Neutrophil (primary cell): ENCODE measurements around the gene RHAG.

ENCODE experiments used
- H3K27ac ChIP-seq: fragments of 200-600 bp; sonication (generic); 2 replicates; pipeline ENCODE4 v1.5.1; 2016; ENCODE audit warnings: mild to moderate bottlenecking, moderate library complexity
- H3K27me3 ChIP-seq: fragments of 200-600 bp; sonication (generic); 2 replicates; pipeline ENCODE4 v1.6.0; 2016; ENCODE audit warnings: mild to moderate bottlenecking
- H3K36me3 ChIP-seq: fragments of 200-600 bp; sonication (generic); 2 replicates; pipeline ENCODE4 v1.5.1; 2017
- H3K4me1 ChIP-seq, 2 experiments: fragments of 200-600 bp in 1 of 2; sonication (generic) in 1 of 2; 1 replicate in 1 of 2; 2 replicates in 1 of 2; pipeline versions ENCODE4 v1.5.1 to v1.6.1; 2013 to 2016; ENCODE audit warnings: low read depth in 1 of 2, low read length in 1 of 2, mild to moderate bottlenecking in 1 of 2, moderate library complexity in 1 of 2; ENCODE audit not compliant: control insufficient read depth in 1 of 2, insufficient read depth in 1 of 2
- H3K4me3 ChIP-seq, 2 experiments: fragments of 200-600 bp in 1 of 2; sonication (generic) in 1 of 2; 1 replicate in 1 of 2; 2 replicates in 1 of 2; pipeline ENCODE4 v1.5.1; 2013 to 2016; ENCODE audit warnings: low read depth in 1 of 2, low read length in 1 of 2, mild to moderate bottlenecking in 1 of 2, moderate library complexity in 1 of 2
- H3K9me3 ChIP-seq: fragments of 200-600 bp; sonication (generic); 2 replicates; pipeline ENCODE4 v1.5.1; 2016
- TF ChIP-seq, protein P1 (sequence below): fragments of 200-600 bp; sonication (generic); IDR thresholded peaks from 2 replicates; pipeline ENCODE4 v1.5.1; 2016; ENCODE audit warnings: antibody characterized with exemption

RHAG gene

GRCh38 chr6:49570474-49571079 lies 66.1 kb downstream of the RHAG start:
- H3K4me3 ChIP-seq, result no peak overlapping the region
- H3K9me3 ChIP-seq, result no peaks in the 10 kb centered on the region
- TF ChIP-seq, protein P1, sequence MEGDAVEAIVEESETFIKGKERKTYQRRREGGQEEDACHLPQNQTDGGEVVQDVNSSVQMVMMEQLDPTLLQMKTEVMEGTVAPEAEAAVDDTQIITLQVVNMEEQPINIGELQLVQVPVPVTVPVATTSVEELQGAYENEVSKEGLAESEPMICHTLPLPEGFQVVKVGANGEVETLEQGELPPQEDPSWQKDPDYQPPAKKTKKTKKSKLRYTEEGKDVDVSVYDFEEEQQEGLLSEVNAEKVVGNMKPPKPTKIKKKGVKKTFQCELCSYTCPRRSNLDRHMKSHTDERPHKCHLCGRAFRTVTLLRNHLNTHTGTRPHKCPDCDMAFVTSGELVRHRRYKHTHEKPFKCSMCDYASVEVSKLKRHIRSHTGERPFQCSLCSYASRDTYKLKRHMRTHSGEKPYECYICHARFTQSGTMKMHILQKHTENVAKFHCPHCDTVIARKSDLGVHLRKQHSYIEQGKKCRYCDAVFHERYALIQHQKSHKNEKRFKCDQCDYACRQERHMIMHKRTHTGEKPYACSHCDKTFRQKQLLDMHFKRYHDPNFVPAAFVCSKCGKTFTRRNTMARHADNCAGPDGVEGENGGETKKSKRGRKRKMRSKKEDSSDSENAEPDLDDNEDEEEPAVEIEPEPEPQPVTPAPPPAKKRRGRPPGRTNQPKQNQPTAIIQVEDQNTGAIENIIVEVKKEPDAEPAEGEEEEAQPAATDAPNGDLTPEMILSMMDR, result no peak
- no peaks in the 10 kb centered on the region for H3K36me3 ChIP-seq
- H3K4me1 ChIP-seq, result no peaks in the 10 kb centered on the region
- H3K27ac ChIP-seq, result no peak overlapping the region
- no peaks in the 10 kb centered on the region for H3K27me3 ChIP-seq

- H3K36me3 ChIP-seq, result no peaks in the 10 kb centered on the region
- H3K9me3 ChIP-seq, result no peaks in the 10 kb centered on the region
- no peaks in the 10 kb centered on the region for H3K27me3 ChIP-seq
- no peak overlapping the region for H3K4me3 ChIP-seq
- no peak overlapping the region for H3K27ac ChIP-seq
- no peaks in the 10 kb centered on the region for H3K4me1 ChIP-seq
- TF ChIP-seq, protein P1, result no peak
Measured at GRCh38 chr6:49565855-49566254, 70.8 kb downstream of the RHAG start.

DNA sequence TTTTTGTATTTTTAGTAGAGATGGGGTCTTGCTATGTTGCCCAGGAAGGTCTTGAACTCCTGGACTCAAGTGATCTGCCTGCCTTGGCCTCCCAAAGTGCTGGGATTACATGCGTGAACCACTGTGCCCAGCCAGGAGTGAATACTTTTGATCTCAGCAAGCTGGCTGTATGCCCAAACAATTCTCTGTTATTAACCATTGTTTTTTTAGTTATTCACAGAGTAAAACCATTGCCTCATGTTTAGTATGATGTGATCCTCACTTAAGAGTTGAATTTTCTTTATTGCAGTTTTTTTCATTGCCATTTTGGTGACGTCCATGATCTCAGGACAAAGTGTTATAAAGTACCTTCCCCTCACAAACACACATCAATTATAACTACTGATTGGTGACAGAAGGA lies 71.4 kb downstream of the RHAG start:
- H3K4me3 ChIP-seq, result no peak overlapping the region
- no peaks in the 10 kb centered on the region for H3K36me3 ChIP-seq
- H3K9me3 ChIP-seq, result no peaks in the 10 kb centered on the region
- no peak overlapping the region for H3K27ac ChIP-seq
- TF ChIP-seq, protein P1, result no peak
- H3K27me3 ChIP-seq, result no peaks in the 10 kb centered on the region
- H3K4me1 ChIP-seq, result no peaks in the 10 kb centered on the region

- TF ChIP-seq, protein P1, result no peak
- Histone ChIP-seq H3K27me3 (no peaks in the 10 kb centered on the region), H3K27ac (no peak overlapping the region), H3K36me3 (no peaks in the 10 kb centered on the region), H3K4me1 (no peaks in the 10 kb centered on the region), H3K9me3 (no peaks in the 10 kb centered on the region), H3K4me3 (no peak overlapping the region)
Measured at GRCh38 chr6:49564552-49564951, 72.1 kb downstream of the RHAG start.

DNA sequence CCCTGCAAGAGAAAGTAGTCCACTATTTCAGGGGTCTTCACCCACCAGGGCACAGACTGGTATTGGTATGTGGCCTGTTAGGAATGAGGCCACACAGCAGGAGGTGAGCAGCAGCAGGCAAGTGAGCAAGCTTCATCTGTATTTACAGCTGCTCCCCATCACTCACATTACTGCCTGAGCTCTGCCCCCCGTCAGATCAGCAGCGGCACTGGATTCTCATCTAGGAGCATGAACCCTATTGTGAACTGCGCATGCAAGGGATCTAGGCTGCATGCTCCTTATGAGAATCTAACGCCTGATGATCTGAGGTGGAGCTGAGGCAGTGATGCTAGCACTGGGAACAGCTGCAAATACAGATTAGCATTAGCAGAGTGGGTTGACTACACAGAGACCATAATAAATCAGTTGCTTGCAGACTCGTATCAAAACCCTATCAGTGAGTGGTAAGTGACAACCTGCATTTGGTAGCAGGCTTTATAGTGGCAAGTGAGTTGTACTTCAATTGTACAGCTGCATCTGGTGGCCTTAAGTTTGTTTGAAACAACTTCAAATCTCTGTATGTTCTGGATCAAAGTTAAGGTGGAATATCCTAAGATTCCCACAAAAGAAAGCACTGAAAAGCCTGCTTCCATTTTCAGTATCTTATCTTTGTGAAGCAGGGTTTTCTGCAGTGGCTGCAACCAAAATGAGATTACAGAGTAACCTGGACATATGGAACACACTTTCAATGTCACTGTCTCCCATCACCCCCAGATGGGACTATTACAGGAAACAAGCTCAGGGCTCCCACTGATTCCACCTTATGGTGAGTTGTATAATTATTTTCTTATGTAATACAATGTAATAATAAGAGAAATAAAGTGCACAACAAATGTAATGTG lies 73.4 kb downstream of the RHAG start:
- Histone ChIP-seq H3K4me3 (no peak overlapping the region), H3K9me3 (no peaks in the 10 kb centered on the region), H3K4me1 (no peaks in the 10 kb centered on the region), H3K36me3 (no peaks in the 10 kb centered on the region), H3K27ac (no peak overlapping the region), H3K27me3 (no peaks in the 10 kb centered on the region)
- TF ChIP-seq, protein P1, result no peak
